CD8-positive, alpha-beta memory T cell (primary cell): Measurements from ENCODE around the gene PYURF. TPM values are rescaled to one million over a fixed set of nuclear protein-coding genes. Genes with fewer than 3 reads are reported as not detected.

ENCODE experiments used
- CTCF ChIA-PET: fragments of 350-600 bp; sonication (Branson Sonifier 250); formaldehyde crosslinking; loops from one replicate; lab custom pipeline; 2021; ENCODE audit warnings: antibody characterized with exemption; lab: Charles Lee
- POLR2A ChIA-PET: fragments of 350-600 bp; sonication (Branson Sonifier 250); formaldehyde crosslinking; loops from one replicate; lab custom pipeline; 2021; ENCODE audit warnings: antibody characterized with exemption; lab: Charles Lee
- DNase-seq, 5 donors: peaks; one replicate each; pipeline versions ENCODE4 v3.0.0 to v3.0.0-alpha.2; 2020 to 2022; ENCODE audit warnings: mixed read lengths in 1 of 5
- H3K27ac ChIP-seq: one replicate; pipeline ENCODE4 v1.7.0; 2013; ENCODE audit warnings: low read depth, mild to moderate bottlenecking, low read length, moderate library complexity
- H3K27me3 ChIP-seq: 2 replicates; pipeline ENCODE4 v1.7.0; 2013; ENCODE audit warnings: low read length, mild to moderate bottlenecking; ENCODE audit not compliant: insufficient read depth, poor library complexity, severe bottlenecking
- H3K36me3 ChIP-seq: 2 replicates; pipeline ENCODE4 v1.7.0; 2013; ENCODE audit warnings: mild to moderate bottlenecking, low read length, moderate library complexity; ENCODE audit not compliant: insufficient read depth
- H3K4me1 ChIP-seq: 2 replicates; pipeline ENCODE4 v1.7.0; 2013; ENCODE audit warnings: mild to moderate bottlenecking, low read length, moderate library complexity; ENCODE audit not compliant: insufficient read depth
- H3K4me3 ChIP-seq: 2 replicates; pipeline ENCODE4 v1.7.0; 2013; ENCODE audit warnings: mild to moderate bottlenecking, low read length
- H3K9me3 ChIP-seq: 2 replicates; pipeline ENCODE4 v1.7.0; 2013; ENCODE audit warnings: mild to moderate bottlenecking, low read length
- H3K27ac Mint-ChIP-seq, 8 donors: one replicate each; pipeline ENCODE4 v1.8.0; 2020 to 2021; ENCODE audit warnings: mixed read lengths in 8 of 8, mild to moderate bottlenecking in 6 of 8, inconsistent platforms in 3 of 8, moderate library complexity in 3 of 8
- H3K27me3 Mint-ChIP-seq, 2 donors: one replicate each; pipeline ENCODE4 v1.8.0; 2020 to 2021; ENCODE audit warnings: mixed read lengths in 2 of 2, mild to moderate bottlenecking in 1 of 2, moderate library complexity in 1 of 2
- H3K36me3 Mint-ChIP-seq, 3 donors: one replicate each; pipeline ENCODE4 v1.8.0; 2020 to 2021; ENCODE audit warnings: mixed read lengths in 3 of 3, inconsistent platforms in 1 of 3, mild to moderate bottlenecking in 1 of 3
- H3K4me1 Mint-ChIP-seq, 3 donors: one replicate each; pipeline ENCODE4 v1.8.0; 2020 to 2021; ENCODE audit warnings: mixed read lengths in 3 of 3, inconsistent platforms in 1 of 3, mild to moderate bottlenecking in 1 of 3
- H3K4me3 Mint-ChIP-seq, 7 donors: one replicate each; pipeline ENCODE4 v1.8.0; 2020 to 2021; ENCODE audit warnings: mixed read lengths in 7 of 7, mild to moderate bottlenecking in 6 of 7, moderate library complexity in 4 of 7, inconsistent platforms in 2 of 7
- H3K9me3 Mint-ChIP-seq, 5 donors: one replicate each; pipeline ENCODE4 v1.8.0; 2020 to 2022; ENCODE audit warnings: mixed read lengths in 5 of 5, mild to moderate bottlenecking in 3 of 5, moderate library complexity in 2 of 5, inconsistent platforms in 1 of 5
- polyA plus RNA-seq: library from polyadenylated mRNA; unstranded; fragments of 300-500 nt; fragmentation: Illumina TruSeq; gene quantifications from one replicate; pipeline ENCODE4 v1.2.3, GENCODE V29; 2021
- total RNA-seq, 2 experiments: library from RNA; stranded (reverse); gene quantifications; one replicate each; pipeline ENCODE4 v1.2.3, GENCODE V29; 2021

The PYURF gene
- total and polyA plus RNA-seq, 3 experiments from 2014 or later = 68.4 to 306 (median 70.0) TPM

DNA sequence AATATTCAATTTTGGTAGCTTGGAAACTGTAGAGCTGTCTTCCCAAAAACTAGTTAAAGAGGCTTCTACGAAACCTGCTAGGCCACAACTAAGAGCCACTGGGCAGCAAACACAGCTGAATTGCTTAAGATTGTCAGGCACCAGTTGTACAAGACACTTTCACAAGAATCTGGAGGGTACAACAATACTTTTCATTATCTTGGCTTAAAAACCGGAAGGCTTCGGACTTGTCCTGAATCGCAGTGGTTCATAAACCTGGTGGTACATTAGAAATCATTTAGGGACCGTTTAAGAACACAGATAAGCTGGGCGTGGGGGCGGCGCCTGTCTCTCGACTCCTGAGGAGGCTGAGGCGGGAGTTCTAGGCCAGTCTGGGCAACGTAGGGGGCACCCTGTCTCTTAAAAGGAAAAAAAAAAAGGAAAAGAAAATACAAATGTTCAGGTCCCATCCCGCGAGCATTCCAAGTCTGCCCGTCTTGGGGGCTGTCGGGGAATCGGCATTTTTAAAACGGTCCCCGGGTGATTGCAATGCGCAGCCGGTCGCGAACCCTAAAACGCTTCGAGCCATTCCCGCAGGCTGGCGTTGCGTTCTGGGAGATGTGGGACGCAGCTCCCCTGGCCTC, 763 bp downstream of the PYURF start:
- ChIA-PET CTCF (interaction anchor here (1.0 to 4.0 kb wide), 8 partner anchors 9 to 1025 kb away, joined by 3 to 15 read pairs (median 4); no protein-coding TSS in a partner anchor), POLR2A (interaction anchor here (0.5 to 1.1 kb wide), 2 partner anchors 144 to 238 kb away, joined by 3 to 5 read pairs; partner anchors contain the start of genes HERC6 and PPM1K)
- peaks cover 32 to 48% (median 48%) of the 10 kb centered on the region in 3 donors for H3K4me1 Mint-ChIP-seq
- Histone ChIP-seq H3K9me3 (no peaks in the 10 kb centered on the region), H3K27ac (peak overlapping the region; percentile 77), H3K27me3 (no peaks in the 10 kb centered on the region), H3K4me1 (peaks cover 23% of the 10 kb centered on the region), H3K36me3 (peaks cover 6% of the 10 kb centered on the region), H3K4me3 (peak overlapping the region; percentile 73)
- H3K27ac Mint-ChIP-seq = peak overlapping the region; percentile 86 to 98 (median 92)
- peaks cover 0 to 27% (median 0%) of the 10 kb centered on the region in 3 donors for H3K36me3 Mint-ChIP-seq
- H3K27me3 Mint-ChIP-seq = no peaks in the 10 kb centered on the region
- peak in 2 of 5 donors; percentile 9 to 10 for DNase-seq
- no peaks in the 10 kb centered on the region for H3K9me3 Mint-ChIP-seq
- peak overlapping the region; percentile 91 to 99 (median 94) for H3K4me3 Mint-ChIP-seq

DNA sequence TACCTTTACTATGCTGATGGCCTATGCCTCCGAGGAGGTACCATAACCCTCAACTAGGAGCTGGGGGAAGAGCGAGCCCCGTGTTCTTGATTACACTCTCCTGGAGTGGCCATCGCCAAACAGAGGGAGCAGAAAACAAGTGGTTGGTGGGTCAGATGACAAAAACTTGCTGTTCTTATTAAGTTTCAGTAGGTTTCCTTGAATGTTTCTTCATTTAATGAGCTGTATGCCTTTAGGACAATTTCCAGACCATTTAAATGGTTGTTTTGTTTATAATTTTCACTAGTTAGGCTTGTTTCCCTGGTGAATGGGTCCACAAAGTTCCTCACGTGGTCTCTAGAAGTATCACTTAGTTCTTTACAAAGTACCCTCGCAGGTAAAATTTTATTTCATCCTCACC, 4.7 kb downstream of the PYURF start:
- POLR2A ChIA-PET = no interaction called here
- H3K36me3 Mint-ChIP-seq = peaks cover 0 to 27% (median 0%) of the 10 kb centered on the region in 3 donors

DNA sequence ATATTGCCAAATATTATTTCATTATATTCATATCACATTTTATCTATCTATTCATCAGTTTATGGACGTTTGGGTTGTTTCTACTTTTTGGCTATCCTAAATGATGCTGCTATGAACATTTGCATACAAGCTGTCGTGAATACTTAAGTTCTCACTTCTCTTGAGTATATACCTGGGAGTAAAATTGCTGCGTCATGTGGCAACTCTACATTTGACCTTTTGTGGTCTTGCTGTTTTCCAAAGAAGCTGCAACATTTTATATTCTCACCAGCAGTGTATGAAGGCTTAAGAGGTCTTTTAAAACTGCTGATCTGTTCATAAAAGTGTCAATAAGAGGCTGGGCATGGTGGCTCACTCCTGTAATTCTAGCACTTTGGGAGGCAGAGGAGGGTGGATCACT, 5.8 kb downstream of the PYURF start:
- Mint-ChIP-seq H3K4me3 (no peak overlapping the region), H3K4me1 (peaks cover 16 to 24% (median 19%) of the 10 kb centered on the region in 3 donors), H3K9me3 (no peaks in the 10 kb centered on the region), H3K36me3 (peaks cover 0 to 23% (median 0%) of the 10 kb centered on the region in 3 donors), H3K27me3 (peaks cover 3% of the 10 kb centered on the region in 2 donors), H3K27ac (peak overlapping the region in 1 of 8 donors; percentile 24)
- no peaks in the 10 kb centered on the region for H3K9me3 ChIP-seq
- DNase-seq = no peak
- H3K27ac ChIP-seq = no peak overlapping the region
- H3K27me3 ChIP-seq = no peaks in the 10 kb centered on the region
- H3K4me3 ChIP-seq = no peak overlapping the region
- peaks cover 9% of the 10 kb centered on the region for H3K4me1 ChIP-seq
- CTCF ChIA-PET = interaction anchor here (1.0 to 5.8 kb wide), 3 partner anchors 21 to 300 kb away, joined by 3 to 93 read pairs (median 4); partner anchors contain the start of gene HERC6
- H3K36me3 ChIP-seq = peaks cover 6% of the 10 kb centered on the region
- POLR2A ChIA-PET = no interaction called here

More for the DNA sequence above, 4.7 kb downstream of the PYURF start:
- H3K4me3 ChIP-seq = no peak overlapping the region
- H3K9me3 ChIP-seq = no peaks in the 10 kb centered on the region
- no peak overlapping the region for H3K27ac ChIP-seq
- H3K36me3 ChIP-seq = peaks cover 6% of the 10 kb centered on the region
- Mint-ChIP-seq H3K4me1 (peaks cover 19 to 27% (median 22%) of the 10 kb centered on the region in 3 donors), H3K9me3 (no peaks in the 10 kb centered on the region), H3K4me3 (no peak overlapping the region), H3K27me3 (no peaks in the 10 kb centered on the region), H3K27ac (peak overlapping the region in 2 of 8 donors; percentile 47 to 50)
- peaks cover 12% of the 10 kb centered on the region for H3K4me1 ChIP-seq
- CTCF ChIA-PET = interaction anchor here (1.7 kb wide), 1 partner anchor 300 kb away, joined by 4 read pairs; no protein-coding TSS in a partner anchor
- no peaks in the 10 kb centered on the region for H3K27me3 ChIP-seq
- DNase-seq = no peak

DNA sequence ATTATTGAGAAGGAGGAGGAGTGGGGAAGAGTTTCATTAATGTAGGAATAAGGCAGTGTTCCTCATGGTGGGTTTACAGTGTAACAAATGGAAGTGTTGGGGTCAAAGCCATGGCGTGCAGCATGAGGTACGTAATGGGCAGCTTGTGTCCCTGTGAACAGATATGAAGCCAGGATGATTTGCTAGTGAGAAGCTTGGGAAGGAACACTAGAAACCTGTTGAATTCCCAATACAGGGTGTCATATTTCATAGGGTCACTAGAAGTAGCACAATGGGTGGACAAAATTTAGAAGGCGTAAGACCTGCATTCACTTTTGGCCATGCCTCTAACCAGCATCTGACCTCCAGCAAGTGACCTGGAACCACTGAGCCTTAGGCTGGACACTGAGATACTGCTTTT, 6.8 kb downstream of the PYURF start:
- H3K4me1 ChIP-seq = no peaks in the 10 kb centered on the region
- peak overlapping the region in 1 of 7 donors; percentile 31 for H3K4me3 Mint-ChIP-seq
- no peak overlapping the region for H3K27ac ChIP-seq
- CTCF ChIA-PET = interaction anchor here (0.7 to 5.8 kb wide), 10 partner anchors 8 to 306 kb away, joined by 3 to 93 read pairs (median 4); partner anchors contain the start of gene HERC6
- peaks cover 6 to 13% (median 8%) of the 10 kb centered on the region in 3 donors for H3K4me1 Mint-ChIP-seq
- H3K27ac Mint-ChIP-seq = no peak overlapping the region
- H3K36me3 ChIP-seq = peaks cover 5% of the 10 kb centered on the region
- H3K36me3 Mint-ChIP-seq = peaks cover 0 to 16% (median 0%) of the 10 kb centered on the region in 3 donors
- no peaks in the 10 kb centered on the region for H3K27me3 ChIP-seq
- peaks cover 3 to 4% of the 10 kb centered on the region in 2 donors for H3K27me3 Mint-ChIP-seq
- no peak for DNase-seq
- no peaks in the 10 kb centered on the region for H3K9me3 Mint-ChIP-seq
- POLR2A ChIA-PET = no interaction called here
- H3K9me3 ChIP-seq = no peaks in the 10 kb centered on the region
- no peak overlapping the region for H3K4me3 ChIP-seq

DNA sequence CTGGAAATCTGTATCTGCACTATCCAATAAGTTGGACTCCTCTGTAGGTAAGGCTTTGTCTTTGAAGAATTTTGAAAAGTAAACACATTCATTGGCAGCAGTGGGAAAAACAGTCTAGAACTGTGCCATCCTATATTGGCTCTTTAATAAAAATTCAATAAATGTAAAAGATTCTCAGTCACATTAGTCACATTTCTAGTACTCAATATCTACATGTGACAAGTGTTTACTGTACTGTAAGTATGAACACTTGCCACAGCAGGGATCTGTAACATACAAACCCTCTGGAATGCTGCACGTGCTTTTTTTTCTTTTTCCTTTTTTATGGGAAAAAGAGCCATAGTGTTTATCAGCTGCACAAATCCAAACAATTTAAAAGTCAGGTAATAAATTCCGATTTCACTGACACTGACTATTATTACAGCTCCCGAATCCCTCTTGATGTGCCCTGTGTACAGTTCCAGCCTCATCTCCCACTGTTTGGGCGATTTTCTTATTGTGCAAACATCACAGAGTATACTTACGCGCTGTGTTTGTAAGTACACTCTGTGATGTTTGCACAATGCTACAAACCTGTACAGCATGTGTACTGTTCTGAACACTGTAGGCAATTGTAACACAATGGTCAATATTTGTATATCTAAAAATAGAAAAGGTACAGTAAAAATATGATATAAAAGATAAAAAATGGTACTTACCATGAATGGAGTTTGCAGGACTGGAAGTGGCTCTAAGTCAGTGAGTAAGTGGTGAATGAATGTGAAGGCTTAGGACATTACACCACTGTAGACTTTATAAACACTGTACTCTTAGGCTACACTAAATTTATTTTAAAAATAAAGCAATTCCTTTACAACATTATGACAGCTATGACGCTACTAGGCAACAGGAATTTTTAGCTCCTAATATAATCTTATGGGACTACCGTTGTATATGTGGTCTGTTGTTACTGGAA, 8.7 kb downstream of the PYURF start:
- Mint-ChIP-seq H3K36me3 (peaks cover 0 to 2% (median 0%) of the 10 kb centered on the region in 3 donors), H3K27me3 (peaks cover 3 to 4% of the 10 kb centered on the region in 2 donors), H3K4me1 (no peaks in the 10 kb centered on the region), H3K27ac (peak overlapping the region in 1 of 8 donors; percentile 12), H3K4me3 (no peak overlapping the region), H3K9me3 (no peaks in the 10 kb centered on the region)
- POLR2A ChIA-PET = interaction anchor here (0.5 kb wide), 1 partner anchor 514 kb away, joined by 3 read pairs; no protein-coding TSS in a partner anchor
- Histone ChIP-seq H3K27ac (no peak overlapping the region), H3K36me3 (no peaks in the 10 kb centered on the region), H3K4me1 (no peaks in the 10 kb centered on the region), H3K27me3 (no peaks in the 10 kb centered on the region), H3K9me3 (no peaks in the 10 kb centered on the region), H3K4me3 (no peak overlapping the region)
- CTCF ChIA-PET = interaction anchor here (0.7 to 5.8 kb wide), 38 partner anchors 8 to 482 kb away, joined by 3 to 93 read pairs (median 4); partner anchors contain the start of genes PPM1K and PYURF
- no peak for DNase-seq

DNA sequence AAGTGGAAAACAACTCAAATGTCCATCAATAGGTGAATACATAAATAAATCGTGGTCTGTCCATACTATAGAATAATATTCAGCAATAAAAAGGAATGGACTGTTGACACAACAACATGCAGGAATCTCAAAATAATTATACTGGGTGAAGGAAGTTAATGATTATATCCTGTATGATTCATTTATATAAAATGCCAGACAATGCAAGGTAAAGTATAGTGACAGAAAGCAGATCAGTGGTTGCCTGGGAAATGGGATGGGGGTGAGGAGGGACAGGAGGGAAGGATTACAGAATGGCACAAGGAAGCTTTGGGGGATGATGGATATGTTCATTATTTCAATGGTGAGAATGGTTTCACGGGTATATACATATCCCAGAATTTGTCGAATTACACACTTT, 12.3 kb downstream of the PYURF start:
- H3K4me3 Mint-ChIP-seq = no peak overlapping the region
- peak overlapping the region in 1 of 8 donors; percentile 4 for H3K27ac Mint-ChIP-seq
- H3K4me1 Mint-ChIP-seq = no peaks in the 10 kb centered on the region
- no peaks in the 10 kb centered on the region for H3K36me3 ChIP-seq
- ChIA-PET POLR2A (no interaction called here), CTCF (interaction anchor here (1.3 kb wide), 1 partner anchor 292 kb away, joined by 4 read pairs; no protein-coding TSS in a partner anchor)
- no peaks in the 10 kb centered on the region for H3K9me3 ChIP-seq
- DNase-seq = no peak
- no peak overlapping the region for H3K27ac ChIP-seq
- no peak overlapping the region for H3K4me3 ChIP-seq
- peaks cover 3 to 4% of the 10 kb centered on the region in 2 donors for H3K27me3 Mint-ChIP-seq
- no peaks in the 10 kb centered on the region for H3K27me3 ChIP-seq
- H3K4me1 ChIP-seq = no peaks in the 10 kb centered on the region
- H3K36me3 Mint-ChIP-seq = peaks cover 0 to 3% (median 0%) of the 10 kb centered on the region in 3 donors
- no peaks in the 10 kb centered on the region for H3K9me3 Mint-ChIP-seq

DNA sequence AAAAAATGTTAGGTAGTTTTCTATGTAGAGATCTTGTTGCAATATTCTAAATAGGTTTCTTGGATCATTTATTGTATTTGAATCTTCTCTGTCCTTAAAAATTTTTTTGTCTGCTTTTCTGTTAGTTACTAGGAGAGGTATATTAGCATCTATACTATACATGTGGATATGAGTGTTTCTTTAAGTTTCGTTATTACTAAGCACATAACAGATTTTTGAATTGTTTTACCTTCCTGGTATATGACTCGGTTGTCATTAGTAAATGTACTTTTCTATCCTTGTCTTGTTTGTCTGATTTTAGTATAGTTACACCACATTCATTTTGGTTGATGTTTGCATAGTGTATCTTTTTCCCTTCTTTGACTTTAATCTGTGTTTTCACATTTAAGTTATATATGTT, 20.2 kb downstream of the PYURF start:
- Mint-ChIP-seq H3K36me3 (peaks cover 3 to 57% (median 9%) of the 10 kb centered on the region in 3 donors), H3K4me1 (no peaks in the 10 kb centered on the region), H3K27me3 (no peaks in the 10 kb centered on the region), H3K27ac (peak overlapping the region in 2 of 8 donors; percentile 5 to 10), H3K9me3 (no peaks in the 10 kb centered on the region), H3K4me3 (no peak overlapping the region)
- Histone ChIP-seq H3K27me3 (no peaks in the 10 kb centered on the region), H3K27ac (no peak overlapping the region), H3K4me3 (no peak overlapping the region), H3K9me3 (no peaks in the 10 kb centered on the region), H3K36me3 (no peaks in the 10 kb centered on the region), H3K4me1 (no peaks in the 10 kb centered on the region)
- DNase-seq = no peak
- POLR2A ChIA-PET = no interaction called here
- CTCF ChIA-PET = interaction anchor here (1.7 kb wide), 1 partner anchor 12 kb away, joined by 7 read pairs; no protein-coding TSS in a partner anchor
